Stimulated activated CD4-positive, alpha-beta T cell treated with anti-CD3 and anti-CD28 coated beads, Interleukin-1b, Interleukin-23, amount 100 ng/mL, for 24 hours (primary cell): ENCODE data around the gene ZNG1A.
"Not testable (repeated sequence)": the region's sequence is repeated elsewhere in the genome, so short reads cannot be mapped to it uniquely, and the experiment has no call there.

Experiments used
- DNase-seq, 4 experiments: peaks; one replicate each; pipeline ENCODE4 v3.0.0-alpha.2; 2020; ENCODE audit warnings: low read depth in 4 of 4, low spot score in 1 of 4

ZNG1A gene

DNA sequence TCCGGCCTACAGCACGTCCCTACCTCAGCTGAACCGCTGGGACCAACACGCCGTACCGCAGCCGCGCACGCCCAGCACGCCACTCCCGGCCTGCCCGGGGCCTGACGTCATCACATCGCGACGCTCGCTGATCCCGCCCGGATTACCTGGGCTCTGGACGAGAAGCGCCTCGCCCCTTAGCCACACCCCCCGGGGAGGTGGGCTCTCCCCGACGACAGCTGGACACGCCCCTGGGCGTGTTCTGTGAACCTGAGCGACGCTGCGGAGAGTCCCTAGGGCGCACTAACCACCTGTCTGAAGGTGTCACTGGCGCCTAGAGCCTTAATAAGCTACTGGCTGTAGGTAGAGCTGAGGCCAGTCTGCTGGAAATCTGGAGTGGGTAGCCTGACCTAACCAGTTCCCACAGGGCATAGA lies at the start of gene ZNG1A:
Gene ZNG1A, minus strand, starts transcription at position 87 of the 414 bp plus-strand sequence. CDS start 87 bp downstream, outside the sequence.
- peak; percentile 20 to 65 (median 46) for DNase-seq

DNA sequence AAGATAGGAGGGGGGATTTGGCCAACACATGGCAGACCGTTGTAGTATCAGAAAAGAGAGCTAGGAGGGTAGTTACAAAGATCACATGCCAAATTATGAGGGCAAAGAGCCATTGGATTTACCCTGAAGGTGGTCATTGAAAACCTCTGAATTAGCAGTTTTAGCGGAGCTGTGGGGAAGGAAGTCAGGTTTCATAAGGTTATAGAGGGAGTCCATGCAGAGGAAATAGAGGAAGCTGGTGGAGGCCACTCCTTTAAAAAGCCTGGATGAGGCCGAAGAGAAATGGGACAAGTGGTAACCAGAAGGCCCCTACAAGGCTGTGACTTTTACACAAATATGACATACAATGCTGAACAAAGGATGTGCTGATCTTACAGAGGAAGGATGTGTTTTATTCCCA lies 49.0 kb upstream of the ZNG1A start:
- DNase-seq = no peak

DNA sequence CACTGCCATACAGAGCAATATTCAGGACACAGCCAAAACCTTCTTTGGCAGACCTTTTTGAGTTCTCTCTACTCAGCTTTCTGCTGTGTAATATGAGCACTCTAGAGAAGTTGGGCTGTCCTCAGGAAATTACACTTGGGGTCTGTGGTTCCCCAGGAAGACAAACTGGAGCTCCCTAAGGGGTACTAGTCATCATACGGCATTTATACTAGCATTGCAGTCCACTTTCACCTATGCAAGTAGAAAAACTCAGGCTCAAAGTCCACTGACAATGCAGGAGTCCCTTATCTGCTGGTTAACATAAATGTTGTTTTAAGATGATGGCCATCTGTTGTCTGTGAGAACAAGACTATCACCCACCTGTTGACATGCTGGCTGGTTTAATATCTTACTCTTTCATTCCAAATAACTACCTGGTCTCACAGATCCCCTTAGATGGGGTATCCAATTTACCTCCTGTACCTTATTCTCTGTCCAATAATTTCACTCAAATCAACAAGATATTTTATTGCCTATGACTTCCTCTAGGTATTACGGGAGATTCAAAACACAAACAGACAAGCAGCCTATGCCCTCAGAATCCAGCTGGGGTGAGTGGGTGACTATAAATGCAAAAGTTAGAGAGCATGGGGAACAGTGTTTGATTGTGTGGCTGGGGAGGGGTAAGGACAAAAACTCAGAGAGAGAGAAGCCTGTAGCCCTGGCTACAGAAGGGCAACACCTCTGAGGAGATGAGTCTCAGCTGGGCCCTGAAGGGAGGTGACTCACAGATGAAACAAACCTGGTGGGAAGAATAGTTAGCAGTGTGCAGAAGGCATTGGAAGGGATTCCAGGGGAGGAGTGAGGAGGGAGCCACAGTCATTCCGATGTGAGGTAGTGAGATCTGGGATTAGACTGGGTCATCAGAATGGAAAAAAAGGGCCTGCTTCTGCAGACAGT lies 46.0 kb upstream of the ZNG1A start:
- DNase-seq = no peak

DNA sequence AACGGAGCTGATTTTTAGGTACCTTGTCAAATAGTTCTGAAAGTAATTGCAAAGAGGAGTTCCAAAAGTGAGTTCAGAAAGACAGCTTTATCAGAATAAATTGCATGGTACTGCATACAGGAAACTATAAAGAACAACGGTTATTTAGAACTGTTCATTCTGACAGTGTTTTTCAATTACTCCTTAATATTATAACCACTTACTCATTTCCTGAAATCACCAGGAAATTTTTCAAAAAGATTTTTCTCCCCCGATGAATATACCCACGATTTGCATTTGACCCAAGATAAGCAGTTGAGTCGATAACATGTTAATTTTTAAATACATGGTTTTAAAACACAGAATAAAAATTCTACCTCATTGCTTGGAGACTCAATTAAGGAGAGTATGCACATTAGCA lies 45.2 kb upstream of the ZNG1A start:
- no peak for DNase-seq

DNA sequence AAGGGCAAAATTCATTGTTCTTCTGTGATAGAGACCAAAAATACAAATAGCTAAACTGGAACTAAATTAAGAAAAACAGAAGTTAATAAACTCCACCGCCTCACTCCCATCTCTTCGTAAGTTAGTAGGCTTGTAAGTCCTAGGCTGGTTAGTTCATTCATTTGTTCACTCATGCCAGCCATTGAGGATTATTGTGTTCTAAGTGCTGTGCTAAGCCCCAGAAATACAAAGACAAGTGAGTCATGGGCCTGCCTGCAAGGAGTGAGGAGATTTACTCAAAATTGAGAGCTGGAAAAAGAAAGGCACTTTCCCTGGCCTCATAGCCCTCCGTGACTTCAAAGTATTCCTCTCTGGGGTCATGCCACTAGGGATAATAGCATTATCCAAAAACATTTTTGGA lies 44.3 kb upstream of the ZNG1A start:
- DNase-seq = no peak

DNA sequence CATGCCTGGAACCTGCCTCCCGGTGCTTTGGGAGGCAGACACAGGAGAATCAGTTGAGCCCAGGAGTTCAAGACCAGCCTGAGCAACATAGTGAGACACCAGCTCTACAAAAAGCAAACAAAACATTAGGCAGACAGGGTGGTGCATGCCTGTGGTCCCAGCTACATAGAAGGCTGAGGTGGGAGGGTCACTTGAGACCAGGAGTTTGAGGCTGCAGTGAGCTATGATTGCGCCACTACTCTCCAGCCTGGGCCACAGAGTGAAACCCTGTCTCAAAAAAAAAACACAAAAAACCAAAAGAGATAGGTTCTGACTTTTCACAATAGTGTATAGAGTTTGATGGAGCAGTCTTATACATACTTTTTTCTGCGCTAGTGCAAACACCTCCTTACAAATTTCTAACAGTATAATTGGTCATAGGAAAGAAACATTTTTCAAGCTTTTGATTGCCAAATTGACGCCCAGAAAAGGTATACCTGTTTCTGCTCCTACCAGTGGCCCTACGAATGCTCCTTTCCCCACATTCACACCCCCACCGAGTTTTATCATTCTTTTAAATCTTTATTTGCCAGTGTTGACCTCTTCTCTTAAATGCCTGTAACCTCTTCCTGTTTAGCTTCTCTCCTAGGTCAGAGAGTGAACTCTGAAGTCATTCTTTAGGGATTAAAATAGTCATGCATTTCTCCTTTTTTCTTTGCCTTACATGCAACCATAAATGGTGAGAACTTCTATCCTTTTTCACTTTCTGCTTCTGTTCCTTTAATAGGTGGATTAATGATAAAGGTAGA lies 43.3 kb upstream of the ZNG1A start:
- no peak for DNase-seq

DNA sequence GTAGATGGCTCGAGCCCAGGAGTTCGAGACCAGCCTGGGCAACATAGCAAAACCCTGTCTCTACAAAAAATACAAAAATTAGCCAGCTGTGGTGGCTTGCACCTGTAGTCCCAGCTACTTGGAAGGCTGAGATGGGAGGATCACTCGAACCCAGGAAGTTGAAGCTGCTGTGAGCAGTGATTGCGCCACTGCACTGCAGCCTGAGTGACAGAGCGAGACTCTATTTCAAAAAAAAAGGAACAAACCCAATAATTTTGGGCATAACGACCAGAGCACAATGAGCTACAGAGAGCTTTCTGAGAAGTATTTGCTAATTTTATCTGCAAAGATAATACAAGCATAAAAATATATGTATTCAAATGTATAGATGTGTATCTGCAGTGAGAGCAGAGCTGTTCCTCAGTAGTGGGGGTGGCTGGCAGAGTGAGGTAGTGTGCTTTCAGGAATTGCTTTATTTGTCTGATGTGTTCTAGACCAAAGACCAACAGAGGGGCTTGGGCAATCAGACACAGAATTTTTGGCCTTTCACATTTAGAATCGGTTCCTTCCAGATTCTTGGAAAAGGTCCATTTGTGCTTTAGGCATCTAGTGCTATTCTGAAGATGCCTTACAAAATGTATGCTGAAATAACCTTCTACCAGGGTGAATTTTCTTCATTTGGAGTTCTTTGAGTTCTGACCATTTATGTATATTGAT lies 41.0 kb upstream of the ZNG1A start:
- DNase-seq = no peak

DNA sequence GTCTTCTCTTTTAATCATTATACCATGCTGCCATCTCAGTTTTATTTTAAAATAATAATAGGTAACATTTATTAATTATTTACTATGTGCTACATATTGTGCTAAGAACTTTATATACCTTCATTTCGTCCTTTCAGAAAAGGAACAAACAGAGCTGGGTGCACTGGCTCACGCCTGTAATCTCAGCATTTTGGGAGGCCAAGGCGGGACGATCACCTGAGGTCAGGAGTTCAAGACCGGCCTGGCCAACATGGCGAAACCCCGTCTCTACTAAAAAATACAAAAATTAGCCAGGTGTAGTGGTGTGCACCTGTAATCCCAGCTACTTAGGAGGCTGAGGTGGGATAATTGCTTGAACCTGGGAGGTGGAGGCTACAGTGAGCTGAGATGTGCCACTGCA lies 40.2 kb upstream of the ZNG1A start:
- not testable (repeated sequence) for DNase-seq

DNA sequence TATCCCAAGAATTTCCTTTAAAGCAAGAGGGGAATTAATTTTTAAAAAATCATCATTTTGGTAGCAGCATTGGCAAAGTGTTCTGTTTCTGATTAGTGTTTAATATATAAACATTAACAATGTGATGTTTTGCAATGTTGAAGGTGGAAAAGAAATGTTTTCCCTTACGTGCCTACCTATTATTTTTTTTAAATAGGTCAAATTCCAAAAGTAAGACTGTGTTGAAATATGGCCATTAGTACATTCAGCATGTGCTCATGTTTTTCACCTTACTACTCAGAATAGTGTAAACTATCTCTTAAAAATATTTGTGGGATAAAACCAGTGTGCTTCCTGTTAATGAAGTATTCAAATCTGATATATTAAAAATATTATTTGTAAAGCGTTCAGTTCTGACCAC lies 39.1 kb upstream of the ZNG1A start:
- no peak for DNase-seq

DNA sequence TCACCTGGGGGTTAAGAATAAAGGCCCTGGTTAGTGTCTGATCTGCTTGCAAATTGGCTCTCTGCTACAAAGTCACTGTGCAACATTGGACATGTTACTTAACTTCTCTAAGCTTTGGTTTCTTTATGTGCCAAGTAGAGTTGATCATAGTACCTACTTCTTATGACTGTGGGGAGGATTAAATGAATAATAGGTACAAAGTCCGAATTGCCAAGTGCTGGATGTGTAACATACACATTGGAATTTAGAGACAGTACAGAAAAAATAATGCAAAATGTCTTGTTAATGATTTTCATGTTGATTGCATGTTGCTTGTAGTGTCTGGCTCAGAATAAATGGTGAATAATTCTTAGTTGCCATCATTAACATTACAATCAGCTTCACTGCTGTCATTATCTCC lies 38.0 kb upstream of the ZNG1A start:
- no peak for DNase-seq

DNA sequence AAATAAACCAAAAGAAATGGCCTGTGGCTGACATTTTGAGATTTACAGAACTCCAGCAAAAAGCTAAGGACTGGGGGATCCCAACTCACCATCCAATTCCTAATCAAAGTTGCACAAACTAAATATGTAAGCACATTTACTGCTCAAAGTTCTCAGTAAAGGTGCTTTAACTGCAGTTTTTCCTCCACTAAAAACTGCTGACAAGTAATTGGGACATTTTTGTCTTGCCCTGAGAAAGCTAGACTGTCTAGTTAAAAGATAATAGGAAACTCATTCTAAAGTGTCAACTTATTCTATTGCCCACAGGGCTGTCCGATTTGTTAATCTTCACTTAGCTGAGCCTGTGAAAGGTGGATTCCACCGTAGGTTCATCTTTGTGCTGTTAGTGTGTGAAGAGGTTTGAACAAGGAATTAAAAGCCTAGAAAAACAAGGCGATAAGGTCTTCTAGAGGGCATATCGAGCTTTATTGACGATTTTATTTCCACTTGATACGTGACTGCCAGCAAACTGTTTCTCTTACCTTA lies 36.8 kb upstream of the ZNG1A start:
- DNase-seq = no peak

DNA sequence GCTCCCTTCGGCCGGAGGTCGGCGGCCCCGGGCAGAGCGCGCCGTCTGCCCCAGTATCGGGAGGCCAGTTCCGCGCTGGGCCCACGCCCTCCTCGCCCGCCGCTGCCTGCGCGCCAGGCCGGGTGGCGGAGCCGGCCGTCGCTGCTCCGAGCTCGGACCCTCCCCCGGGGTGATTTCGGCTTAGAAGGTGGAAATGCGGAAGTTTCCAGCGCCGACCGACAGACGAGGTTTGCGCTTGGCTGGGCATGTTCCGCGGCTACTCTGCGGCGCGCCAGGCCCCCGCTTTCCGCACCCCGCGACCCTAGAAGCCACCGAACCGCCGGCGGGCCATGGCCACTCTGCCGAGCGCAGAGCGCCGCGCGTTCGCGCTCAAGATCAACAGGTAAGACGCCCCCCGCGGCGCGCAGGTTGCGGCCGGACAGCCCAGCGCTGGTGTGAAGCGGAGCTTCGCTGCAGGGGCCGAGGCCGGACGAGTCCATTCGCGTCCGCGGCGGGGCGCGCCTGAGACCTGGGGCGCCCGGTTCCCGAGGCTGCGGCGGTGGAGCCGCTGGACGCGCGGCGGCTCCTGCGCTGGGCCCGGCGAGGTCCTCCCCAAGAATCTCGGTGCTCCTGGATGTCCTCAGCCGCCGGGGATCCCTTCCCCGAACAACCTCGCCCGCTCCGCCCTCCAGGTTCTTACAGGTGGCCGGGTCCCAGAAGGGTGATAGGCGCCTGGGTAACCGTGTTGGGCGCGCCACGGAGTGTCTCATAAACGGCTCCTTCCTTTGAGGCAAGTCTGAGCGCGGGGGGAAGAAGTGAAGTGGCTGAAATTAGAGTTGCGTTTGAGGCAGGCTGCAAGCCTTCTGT lies 36.0 kb upstream of the ZNG1A start, which contains the start of gene DOCK8:
Gene DOCK8, plus strand, starts transcription at position 218 of the 846 bp plus-strand sequence. Its CDS starts 112 bp downstream, at position 330.
- peak; percentile 14 to 49 (median 15) for DNase-seq

DNA sequence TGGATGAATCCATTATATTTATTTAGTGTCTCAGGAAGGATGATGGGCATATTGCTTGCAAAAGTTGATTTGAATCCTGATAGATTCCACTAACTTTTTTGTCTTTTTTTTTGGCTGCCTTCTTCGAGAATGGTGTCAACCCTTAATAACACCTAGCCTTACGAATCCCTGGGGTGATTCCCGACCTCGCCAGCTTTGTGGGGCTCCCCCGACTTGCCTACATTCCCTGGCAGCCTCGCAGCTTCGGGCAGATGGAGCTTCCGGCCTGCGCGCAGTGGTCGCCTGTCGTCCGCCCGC lies 35.4 kb upstream of the ZNG1A start:
- no peak for DNase-seq

DNA sequence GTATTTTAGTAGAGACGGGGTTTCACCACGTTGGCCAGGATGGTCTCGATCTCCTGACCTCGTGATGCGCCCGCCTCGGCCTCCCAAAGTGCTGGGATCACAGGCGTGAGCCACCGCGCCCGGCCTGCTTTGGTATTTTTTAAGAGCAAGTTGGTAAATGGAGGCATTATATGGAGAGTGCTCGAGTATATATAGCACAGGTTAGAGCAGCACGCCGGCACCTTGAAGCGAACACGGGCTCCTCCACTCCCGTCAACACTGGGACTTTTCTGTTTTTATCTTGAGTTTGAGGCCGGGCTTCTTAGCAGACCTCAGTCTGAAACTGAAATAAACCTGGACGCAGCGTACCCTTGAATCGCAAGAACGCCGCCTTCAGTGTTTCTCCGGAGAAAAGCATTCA lies 35.0 kb upstream of the ZNG1A start:
- DNase-seq = not testable (repeated sequence)

DNA sequence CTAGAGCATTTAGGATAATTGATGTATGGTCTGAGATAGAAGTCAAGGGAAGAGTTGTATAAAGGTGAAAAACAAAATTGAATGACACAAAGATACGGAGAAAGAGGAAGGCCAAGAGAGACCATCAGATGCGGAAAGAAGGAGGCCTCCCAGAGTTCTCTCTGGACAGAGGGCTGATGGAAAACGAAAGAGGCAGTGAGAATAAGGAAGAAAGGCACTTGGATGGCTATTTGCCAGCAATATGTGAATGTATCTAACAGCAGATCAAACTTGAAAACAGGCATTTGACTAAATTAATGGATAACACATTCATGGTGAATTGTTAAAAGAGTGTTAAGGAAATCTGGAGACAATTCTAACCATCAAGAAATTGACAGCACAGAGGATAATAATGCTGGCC lies 33.4 kb upstream of the ZNG1A start:
- no peak for DNase-seq

DNA sequence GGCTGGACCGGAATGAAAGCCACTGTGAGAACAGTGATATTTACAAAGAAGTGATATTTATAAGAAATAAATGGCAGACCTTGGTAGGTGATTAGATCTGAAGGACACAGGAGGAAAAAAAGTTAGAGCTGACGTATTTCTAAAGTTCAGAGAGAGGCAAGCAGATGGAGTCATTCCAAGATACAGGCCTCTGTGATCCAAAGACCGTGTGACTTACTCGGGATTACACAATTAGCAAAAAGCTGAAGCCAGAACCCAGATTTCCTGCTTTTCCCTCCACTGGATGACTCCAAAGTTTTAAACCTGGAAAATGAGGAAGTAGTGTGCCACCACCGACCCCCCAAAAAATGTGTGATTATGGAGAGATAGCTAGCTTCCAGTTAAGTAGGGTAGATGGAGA lies 32.7 kb upstream of the ZNG1A start:
- DNase-seq = no peak

DNA sequence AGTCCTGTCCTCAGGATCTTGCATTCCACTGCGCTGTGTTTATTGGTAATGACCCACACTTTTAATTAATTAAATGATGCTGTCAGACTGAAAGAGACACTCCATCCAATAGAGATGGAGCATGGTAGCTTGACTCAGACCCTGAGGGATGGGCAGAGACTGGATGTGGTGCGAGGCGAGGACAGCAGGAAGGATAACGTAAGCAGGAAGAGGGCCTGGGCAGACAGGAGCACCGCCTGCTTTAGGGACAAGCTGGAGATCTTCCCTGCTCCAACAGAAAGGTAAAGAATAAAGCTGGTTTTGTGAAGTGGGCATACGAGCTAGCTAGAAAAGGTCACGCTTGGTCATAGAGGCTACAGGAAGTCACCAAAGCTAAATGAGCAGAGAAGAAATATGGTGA lies 32.2 kb upstream of the ZNG1A start:
- DNase-seq = no peak

DNA sequence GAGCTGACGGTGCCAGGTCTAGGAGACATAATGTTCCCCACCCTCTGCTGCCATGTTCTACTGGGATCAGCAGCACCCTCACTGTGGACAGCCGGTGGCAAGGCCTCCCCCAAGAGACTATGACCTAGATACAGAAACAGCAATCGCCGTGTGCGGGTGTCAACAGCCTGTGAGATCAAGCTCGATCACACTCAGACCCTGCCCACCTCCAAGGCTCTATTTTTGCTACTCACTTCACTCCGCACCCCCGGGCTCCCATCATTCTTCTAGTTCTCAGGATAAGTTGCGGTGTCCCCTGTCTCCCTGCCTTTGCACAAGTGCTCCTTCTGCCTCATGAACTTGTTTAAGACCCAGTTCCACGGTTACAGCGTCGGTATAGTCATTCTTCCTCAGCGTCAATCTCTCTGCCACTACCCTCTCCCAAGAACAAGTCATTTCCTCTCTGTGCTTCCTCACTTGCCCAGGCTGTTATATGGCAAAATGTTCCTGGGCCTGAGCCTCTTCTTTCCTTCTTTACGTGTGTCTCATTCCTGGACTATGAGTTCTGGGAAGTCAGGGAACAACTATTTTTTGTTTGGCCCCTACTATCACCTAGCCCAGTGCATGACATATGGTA lies 30.4 kb upstream of the ZNG1A start:
- DNase-seq = no peak

DNA sequence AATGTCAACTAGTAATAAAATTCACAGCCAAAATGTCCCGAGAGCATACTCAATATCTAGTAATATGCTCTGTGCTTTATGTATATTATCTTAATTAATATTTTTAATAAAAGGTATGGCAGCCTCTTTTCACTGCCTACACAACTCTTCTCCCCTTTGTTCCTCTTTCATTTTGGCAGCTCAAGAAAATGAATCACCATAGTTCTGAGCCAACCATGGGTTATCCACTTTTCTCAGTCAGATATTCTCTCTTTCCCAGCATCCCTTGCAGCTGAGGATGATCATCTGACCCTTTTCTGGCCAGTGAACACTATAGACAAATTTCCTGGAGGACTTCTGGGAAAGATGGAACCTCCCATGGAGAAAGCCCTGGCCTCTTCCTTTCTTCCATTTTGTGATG lies 27.6 kb upstream of the ZNG1A start:
- no peak for DNase-seq

DNA sequence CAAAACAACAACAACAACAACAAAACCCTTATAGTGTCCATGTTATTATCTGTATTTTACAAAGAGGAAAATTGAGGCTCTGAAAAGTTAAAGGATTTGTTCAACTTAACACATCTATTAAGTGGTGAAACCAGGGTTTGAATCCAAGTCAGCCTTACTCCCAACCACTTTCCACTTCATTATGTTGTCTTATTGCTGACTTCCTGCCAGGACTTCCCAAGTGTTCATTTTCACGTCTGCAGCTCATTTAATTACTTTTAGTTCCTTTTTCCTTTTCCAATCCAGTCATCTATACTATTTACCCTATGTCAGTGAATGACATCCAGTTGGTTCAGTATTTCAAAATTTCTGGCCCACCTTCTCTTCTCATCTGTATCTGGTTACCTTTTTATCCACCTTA lies 20.7 kb upstream of the ZNG1A start:
- DNase-seq = not testable (repeated sequence)
